Right kidney (tissue), 1 donor: ENCODE data around the gene PIGS.

Experiments
- DNase-seq: peaks from one replicate; pipeline ENCODE4 v3.0.0-alpha.2; 2016

The PIGS gene

DNA sequence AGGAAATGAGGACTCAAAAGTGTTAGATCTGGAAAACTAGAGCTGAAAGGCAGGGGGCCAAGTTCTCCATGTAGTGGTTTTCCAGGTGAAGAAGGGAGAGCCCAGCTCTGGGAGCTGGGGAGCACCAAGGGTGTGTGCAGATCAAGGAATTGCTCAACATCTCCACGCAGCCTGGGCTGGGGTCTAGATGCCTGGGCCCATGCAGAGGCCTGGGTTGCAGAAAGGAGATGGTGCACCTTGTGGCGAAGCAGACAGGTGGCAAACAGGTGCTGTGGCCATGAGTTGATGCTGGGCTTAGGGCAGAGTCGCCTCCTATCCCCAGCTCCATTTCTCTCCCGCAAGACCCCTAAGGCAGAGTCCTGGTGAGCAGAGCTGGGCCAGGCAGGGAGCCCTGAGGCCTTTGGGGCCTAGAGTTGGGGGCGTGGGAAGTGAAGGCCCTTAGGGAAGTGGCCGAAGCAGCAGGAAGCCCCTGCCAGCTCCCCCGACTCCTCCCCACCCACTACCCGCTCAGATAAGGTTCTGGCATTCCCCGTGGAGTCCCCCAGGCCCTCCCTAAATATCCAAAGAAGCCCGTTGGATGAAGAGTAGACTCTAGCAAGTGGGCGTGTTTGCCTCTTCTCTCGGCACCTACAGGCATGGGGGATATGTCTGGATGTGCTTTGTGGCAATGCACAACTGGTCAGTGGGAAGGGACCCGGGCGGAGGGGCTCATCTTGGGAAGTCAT is 64.4 kb downstream of the PIGS start:
- DNase-seq, result no peak

DNA sequence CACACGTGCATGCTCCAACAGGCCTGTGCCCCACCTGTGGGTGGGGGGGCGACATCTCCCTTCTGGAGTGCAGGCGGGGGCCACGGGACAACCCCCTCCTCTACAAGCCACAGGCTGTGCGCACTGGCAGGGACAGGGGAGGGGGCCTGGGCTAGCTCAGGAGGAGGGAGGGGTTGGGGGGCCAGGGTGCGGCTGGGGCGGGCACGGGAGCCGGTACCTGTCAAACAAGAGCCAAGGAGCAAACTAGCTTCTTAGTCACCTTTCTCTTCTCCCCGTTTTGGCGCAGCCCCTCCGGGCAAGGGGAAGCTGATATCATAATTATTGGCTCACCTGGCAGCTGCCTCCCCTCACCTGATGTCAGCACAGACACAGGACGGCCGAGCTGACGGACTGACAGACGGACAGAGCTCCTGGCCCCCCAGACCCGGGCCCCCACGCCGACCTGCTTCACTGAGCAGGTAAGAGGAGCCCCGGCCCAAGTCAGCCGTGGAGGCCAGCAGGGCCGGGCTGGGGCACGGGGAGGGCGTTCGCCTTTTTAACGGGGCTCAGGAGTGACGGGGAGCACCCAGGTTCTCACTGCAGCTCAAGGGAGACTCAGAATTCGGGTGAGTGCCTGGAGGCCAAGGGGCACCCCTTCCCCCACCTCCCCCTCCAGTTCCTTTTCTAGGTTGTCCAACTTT is 65.2 kb downstream of the PIGS start, which contains the start of gene FOXN1:
Gene FOXN1, plus strand, starts transcription at position 363 of the 680 bp plus-strand sequence. CDS start 17,622 bp downstream, outside the sequence.
- DNase-seq, result no peak

DNA sequence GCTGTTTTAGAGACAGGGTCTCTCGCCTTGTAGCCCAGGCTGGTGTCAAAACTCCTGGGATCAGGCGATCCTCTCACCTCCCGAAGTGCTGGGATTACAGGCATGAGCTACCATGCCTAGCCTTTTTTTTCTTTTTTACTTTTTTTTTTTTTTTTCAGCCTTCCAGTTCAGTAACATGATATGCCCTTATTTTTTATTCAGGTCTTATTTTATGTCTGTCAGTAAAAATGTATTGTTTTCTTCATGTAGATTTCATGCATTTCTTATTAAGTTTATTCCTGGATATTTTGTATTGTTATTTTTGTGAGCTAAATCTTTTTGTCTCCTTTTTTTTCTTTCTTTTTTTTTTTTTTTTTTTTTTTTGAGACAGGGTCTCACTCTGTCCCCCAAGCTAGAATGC is 67.9 kb downstream of the PIGS start:
- no peak for DNase-seq
